ENCODE measurements around the gene THEM4.
"Not testable (repeated sequence)": the region's sequence is repeated elsewhere in the genome, so short reads cannot be mapped to it uniquely, and the experiment has no call there.

Gene THEM4

DNA sequence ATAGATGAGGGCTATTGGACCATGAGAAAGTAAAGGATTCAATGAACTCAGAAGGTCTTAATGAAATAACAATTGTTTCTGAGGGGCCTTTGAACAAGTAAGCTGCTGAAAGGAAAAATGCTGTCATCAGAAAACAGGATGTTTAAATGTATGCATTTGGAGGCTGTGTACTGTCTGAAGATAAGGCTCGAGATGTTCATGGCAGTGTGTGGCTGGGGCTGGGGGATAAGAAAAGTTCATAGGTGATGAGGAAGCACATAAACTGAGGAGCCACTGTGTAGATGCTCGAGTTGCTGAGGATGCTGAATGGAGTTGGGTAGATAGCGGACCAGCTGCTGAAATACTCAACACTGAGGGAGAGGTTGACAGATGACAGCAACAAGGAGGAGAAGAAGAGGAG lies 17.8 kb downstream of the THEM4 start:
- no peak for DNase-seq
- no peak for ATAC-seq
- Mint-ChIP-seq H3K27ac (peak overlapping the region; percentile 73), H3K4me3 (no peak overlapping the region), H3K27me3 (no peaks in the 10 kb centered on the region), H3K9me3 (no peaks in the 10 kb centered on the region), H3K36me3 (ENCODE audit: low read depth) (peaks cover 67% of the 10 kb centered on the region), H3K4me1 (peaks cover 24% of the 10 kb centered on the region)

DNA sequence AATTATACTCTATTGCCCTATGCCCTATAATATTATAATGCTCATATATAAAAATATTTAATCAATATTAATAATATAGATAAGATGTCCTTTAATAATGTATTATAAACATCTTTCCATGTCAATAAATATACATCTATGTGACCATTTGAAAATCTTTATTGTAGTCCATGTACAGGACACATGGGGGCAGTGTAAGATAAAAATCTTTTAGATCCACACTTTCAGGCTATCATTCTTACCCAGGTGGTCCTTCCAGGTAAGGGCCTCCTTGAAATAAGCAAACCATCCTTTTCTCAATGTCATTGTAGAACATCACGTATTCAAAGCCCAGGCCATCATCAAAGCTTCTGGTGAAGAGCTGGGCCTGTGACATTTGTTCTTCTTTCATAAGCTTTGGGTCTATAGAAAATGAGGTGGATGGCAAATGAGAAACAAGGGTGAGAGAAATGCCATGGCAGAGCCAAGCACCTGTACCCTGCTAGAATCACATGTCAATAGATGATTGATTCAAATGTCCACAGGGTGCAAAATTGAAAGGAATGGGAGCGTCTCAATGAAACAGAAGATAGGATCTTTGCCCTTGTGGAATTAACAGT lies 20.2 kb downstream of the THEM4 start:
- peaks cover 61% of the 10 kb centered on the region for H3K36me3 Mint-ChIP-seq (ENCODE audit: low read depth)
- no peak overlapping the region for H3K4me3 Mint-ChIP-seq
- DNase-seq = no peak

DNA sequence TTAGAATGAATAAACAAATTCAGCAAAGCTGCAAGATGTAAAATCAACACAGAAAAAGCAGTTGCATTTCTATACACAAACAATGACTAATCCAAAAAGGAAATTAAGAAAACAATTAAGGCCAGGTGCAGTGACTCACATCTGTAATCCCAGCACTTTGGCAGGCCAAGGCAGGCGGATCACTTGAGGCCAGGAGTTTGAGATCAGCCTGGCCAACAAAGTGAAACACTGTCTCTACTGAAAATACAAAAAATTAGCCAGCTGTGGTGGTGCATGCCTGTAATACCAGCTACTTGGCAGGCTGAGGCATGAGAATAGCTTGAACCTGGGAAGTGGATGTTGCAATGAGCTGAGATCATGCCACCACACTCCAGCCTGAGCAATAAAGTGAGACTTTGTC lies 22.3 kb downstream of the THEM4 start:
- Mint-ChIP-seq H3K27me3 (no peaks in the 10 kb centered on the region), H3K36me3 (ENCODE audit: low read depth) (peaks cover 50% of the 10 kb centered on the region), H3K4me3 (no peak overlapping the region), H3K27ac (no peak overlapping the region), H3K4me1 (peaks cover 13% of the 10 kb centered on the region), H3K9me3 (no peaks in the 10 kb centered on the region)
- no peak for DNase-seq
- no peak for ATAC-seq

More for the DNA sequence above, 20.2 kb downstream of the THEM4 start:
- H3K27ac Mint-ChIP-seq = peak overlapping the region; percentile 60
- peaks cover 24% of the 10 kb centered on the region for H3K4me1 Mint-ChIP-seq
- H3K9me3 Mint-ChIP-seq = no peaks in the 10 kb centered on the region
- no peaks in the 10 kb centered on the region for H3K27me3 Mint-ChIP-seq
- ATAC-seq = no peak

DNA sequence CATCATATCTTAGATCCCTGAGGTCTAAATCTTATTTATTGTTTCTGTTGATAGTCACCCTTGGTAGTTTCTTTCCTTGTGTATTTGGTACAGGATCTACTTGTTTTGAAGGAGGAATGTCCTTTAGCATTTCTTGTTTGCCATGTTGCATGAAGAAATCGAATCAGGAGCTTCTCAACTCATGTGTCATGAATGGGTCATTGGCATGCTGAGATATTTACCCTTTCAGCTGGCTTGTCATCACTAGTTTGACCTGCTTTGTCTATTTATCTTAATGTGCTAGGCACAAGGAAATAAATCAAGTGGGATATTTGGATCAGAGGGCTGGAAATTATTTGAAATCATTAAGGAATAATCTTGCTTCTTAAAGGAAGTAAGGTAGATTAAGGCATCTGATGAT lies 23.8 kb downstream of the THEM4 start:
- Mint-ChIP-seq H3K9me3 (no peaks in the 10 kb centered on the region), H3K4me3 (no peak overlapping the region), H3K27me3 (no peaks in the 10 kb centered on the region), H3K27ac (no peak overlapping the region), H3K4me1 (no peaks in the 10 kb centered on the region), H3K36me3 (ENCODE audit: low read depth) (peaks cover 37% of the 10 kb centered on the region)
- ATAC-seq = no peak
- no peak for DNase-seq

DNA sequence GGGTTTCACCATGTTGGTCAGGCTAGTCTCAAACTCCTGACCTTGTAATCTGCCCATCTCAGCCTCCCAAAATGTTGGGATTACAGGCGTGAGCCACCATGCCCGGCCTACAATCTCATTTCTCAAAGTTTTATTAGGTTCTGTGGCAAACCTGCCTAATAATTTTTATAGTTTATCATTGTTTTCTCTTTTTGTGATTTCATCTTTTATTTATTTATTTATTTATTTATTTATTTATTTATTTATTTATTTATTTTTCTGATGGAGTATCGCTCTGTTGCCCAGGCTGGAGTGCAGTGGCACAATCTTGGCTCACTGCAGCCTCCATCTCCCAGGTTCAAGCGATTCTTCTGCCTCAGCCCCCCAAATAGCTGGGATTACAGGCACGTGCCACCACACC lies 24.4 kb downstream of the THEM4 start:
- not testable (repeated sequence) for H3K9me3 Mint-ChIP-seq, H3K27me3 Mint-ChIP-seq, H3K27ac Mint-ChIP-seq, H3K4me3 Mint-ChIP-seq, ATAC-seq, H3K4me1 Mint-ChIP-seq, DNase-seq
- H3K36me3 Mint-ChIP-seq (ENCODE audit: low read depth) = peaks cover 37% of the 10 kb centered on the region

DNA sequence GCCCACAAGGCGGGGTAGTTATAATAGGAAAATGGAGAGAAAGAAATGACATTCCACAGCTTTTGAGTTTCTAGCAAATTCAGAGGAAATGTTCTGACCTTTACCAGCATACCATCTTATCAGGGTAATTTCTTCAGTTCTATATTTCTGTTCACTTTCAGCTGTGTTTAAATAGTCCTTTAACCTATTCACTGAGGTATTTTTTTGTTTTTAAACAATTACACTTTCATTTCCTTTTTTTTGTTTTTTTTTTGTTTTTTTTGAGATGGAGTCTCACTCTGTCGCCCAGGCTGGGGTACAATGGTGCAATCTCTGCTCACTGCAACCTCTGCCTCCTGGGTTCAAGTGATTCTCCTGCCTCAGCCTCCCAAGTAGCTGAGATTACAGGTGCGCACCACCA lies 24.9 kb downstream of the THEM4 start:
- ATAC-seq, H3K27ac Mint-ChIP-seq: not testable (repeated sequence)
- peaks cover 36% of the 10 kb centered on the region for H3K36me3 Mint-ChIP-seq (ENCODE audit: low read depth)

DNA sequence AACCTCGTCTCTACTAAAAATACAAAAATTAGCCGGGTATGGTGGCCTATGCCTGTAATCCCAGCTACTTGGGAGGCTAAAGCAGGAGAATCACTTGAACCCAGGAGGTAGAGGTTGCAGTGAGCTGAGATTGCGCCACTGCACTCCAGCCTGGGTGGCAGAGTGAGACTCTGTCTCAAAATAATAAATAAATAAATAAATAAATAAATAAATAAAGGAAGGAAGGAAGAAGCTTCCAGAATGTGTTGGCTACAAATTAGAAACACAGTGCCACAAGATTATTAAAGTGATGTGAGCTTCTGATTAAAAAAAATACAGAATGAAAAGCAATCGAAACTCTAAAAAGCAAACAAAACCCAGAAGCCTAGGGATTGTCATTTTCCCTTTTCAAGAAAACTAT lies 25.4 kb downstream of the THEM4 start:
- H3K9me3 Mint-ChIP-seq, DNase-seq, H3K27me3 Mint-ChIP-seq, H3K27ac Mint-ChIP-seq, H3K4me1 Mint-ChIP-seq, H3K4me3 Mint-ChIP-seq, ATAC-seq: not testable (repeated sequence)
- H3K36me3 Mint-ChIP-seq (ENCODE audit: low read depth) = peaks cover 31% of the 10 kb centered on the region

More for the DNA sequence above, 24.9 kb downstream of the THEM4 start:
- DNase-seq, H3K9me3 Mint-ChIP-seq, H3K4me1 Mint-ChIP-seq, H3K27me3 Mint-ChIP-seq, H3K4me3 Mint-ChIP-seq: not testable (repeated sequence)

DNA sequence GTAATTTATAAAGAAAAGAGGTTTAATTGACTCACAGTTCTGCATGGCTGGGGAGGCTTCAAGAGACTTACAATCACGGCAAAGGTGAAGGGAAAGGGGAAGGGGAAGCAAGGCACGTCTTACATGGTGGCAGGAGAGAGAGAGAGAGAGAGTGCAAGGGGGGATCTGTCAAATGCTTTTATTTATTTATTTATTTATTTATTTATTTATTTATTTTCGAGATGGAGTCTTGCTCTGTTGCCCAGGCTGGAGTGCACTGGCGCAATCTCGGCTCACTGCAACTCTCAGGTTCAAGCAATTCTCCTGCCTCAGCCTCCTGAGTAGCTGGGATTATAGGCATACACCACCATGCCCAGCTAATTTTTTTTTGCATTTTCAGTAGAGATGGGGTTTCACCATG lies 26.4 kb downstream of the THEM4 start:
- H3K4me1 Mint-ChIP-seq, ATAC-seq, H3K9me3 Mint-ChIP-seq, DNase-seq, H3K4me3 Mint-ChIP-seq, H3K27me3 Mint-ChIP-seq: not testable (repeated sequence)
- Mint-ChIP-seq H3K27ac (peak overlapping the region; percentile 26), H3K36me3 (ENCODE audit: low read depth) (peaks cover 26% of the 10 kb centered on the region)

DNA sequence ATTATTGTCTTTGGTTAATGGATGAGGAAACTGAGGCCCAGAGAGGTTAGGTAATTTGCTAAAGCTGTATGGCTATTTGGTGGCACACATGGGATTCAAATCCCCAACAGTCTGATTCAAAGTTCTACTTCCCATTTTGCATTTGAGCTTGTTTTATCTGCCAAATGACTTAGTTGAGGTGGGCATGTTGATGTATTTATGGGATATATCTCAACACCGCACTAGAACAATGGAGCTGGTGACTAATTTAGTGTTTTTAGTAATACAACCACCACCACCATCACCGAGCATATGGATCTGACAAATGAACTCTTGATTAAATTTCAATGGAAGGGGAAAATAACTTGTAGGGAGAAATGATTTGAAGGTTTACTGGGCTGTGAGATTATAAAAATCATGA lies 26.8 kb downstream of the THEM4 start:
- Mint-ChIP-seq H3K9me3 (no peaks in the 10 kb centered on the region), H3K27me3 (no peaks in the 10 kb centered on the region), H3K4me3 (no peak overlapping the region), H3K27ac (peak overlapping the region; percentile 26), H3K4me1 (no peaks in the 10 kb centered on the region), H3K36me3 (ENCODE audit: low read depth) (peaks cover 23% of the 10 kb centered on the region)
- ATAC-seq (no peak), DNase-seq (no peak)

DNA sequence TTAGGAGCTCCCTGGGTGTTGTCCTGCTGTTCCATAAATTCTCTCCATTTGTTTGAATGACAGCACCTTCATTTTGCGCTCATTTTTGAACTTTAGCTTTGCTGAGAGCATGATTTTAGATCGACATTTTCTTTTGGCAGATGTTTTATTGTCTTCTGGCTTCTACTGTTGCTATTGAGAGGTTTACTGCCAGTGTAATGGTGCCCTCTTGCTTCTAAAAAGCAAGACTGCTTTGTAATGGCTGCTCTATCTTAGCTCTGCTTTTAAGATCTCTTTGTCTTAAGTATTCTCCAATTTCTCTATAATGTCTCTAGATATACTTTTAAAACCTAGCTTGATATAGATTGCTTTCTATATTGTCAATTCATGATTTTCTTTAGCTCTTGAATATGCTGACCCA lies 27.8 kb downstream of the THEM4 start:
- H3K9me3 Mint-ChIP-seq = no peaks in the 10 kb centered on the region
- H3K36me3 Mint-ChIP-seq (ENCODE audit: low read depth) = peaks cover 19% of the 10 kb centered on the region
- DNase-seq = no peak
- no peak overlapping the region for H3K27ac Mint-ChIP-seq
- no peaks in the 10 kb centered on the region for H3K4me1 Mint-ChIP-seq
- no peak overlapping the region for H3K4me3 Mint-ChIP-seq
- H3K27me3 Mint-ChIP-seq = no peaks in the 10 kb centered on the region
- no peak for ATAC-seq

DNA sequence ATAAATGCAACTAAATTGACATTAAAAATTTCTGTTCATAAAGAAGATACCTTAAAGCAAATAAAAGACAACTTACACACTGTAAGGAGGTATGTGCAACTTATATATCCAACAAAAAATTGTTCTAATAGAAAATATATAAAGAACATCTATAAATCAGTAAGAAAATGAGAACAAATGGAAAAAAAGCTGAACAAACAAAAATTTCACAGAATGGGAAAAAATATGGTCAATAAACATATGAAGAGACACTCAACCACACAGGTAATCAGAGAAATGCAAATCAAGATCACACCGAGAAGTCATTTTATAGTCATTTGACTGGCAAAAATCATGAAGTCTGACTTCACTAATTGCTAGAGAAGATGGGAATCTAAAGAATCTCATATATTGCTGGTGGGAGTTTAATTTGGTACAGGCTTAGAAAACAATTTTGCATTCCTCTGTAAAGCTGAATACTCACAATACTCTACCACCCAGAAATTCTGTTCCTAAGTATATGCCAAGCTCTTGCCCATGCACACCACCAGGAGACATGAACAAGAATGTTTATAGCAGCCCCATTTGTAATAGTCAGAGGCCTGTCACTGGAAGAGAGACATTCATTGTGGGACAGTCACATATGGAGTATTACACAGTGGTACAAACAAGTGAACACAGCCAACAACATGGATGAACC lies 33.8 kb downstream of the THEM4 start:
- Mint-ChIP-seq H3K27ac (no peak overlapping the region), H3K9me3 (no peaks in the 10 kb centered on the region), H3K4me1 (peaks cover 13% of the 10 kb centered on the region), H3K4me3 (no peak overlapping the region), H3K36me3 (ENCODE audit: low read depth) (peaks cover 21% of the 10 kb centered on the region), H3K27me3 (no peaks in the 10 kb centered on the region)
- ATAC-seq (no peak), DNase-seq (no peak)

DNA sequence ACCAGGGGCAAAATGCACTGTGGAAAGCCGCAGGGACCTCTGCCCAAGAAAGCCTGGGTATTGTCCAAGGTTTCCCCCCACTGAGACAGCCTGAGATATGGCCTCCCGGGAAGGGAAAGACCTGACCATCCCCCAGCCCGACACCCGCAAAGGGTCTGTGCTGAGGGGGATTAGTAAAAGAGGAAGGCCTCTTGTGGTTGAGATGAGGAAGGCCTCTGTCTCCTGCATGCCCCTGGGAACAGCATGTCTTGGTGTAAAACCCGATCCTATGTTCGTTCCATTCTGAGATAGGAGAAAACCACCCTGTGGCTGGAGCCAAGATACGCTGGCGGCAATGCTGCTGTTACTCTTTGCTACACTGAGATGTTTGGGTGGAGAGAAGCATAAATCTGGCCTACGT lies 36.5 kb downstream of the THEM4 start:
- H3K27me3 Mint-ChIP-seq, H3K27ac Mint-ChIP-seq, H3K9me3 Mint-ChIP-seq, H3K4me3 Mint-ChIP-seq, ATAC-seq, DNase-seq: not testable (repeated sequence)
- H3K36me3 Mint-ChIP-seq (ENCODE audit: low read depth) = peaks cover 20% of the 10 kb centered on the region
- peaks cover 20% of the 10 kb centered on the region for H3K4me1 Mint-ChIP-seq

DNA sequence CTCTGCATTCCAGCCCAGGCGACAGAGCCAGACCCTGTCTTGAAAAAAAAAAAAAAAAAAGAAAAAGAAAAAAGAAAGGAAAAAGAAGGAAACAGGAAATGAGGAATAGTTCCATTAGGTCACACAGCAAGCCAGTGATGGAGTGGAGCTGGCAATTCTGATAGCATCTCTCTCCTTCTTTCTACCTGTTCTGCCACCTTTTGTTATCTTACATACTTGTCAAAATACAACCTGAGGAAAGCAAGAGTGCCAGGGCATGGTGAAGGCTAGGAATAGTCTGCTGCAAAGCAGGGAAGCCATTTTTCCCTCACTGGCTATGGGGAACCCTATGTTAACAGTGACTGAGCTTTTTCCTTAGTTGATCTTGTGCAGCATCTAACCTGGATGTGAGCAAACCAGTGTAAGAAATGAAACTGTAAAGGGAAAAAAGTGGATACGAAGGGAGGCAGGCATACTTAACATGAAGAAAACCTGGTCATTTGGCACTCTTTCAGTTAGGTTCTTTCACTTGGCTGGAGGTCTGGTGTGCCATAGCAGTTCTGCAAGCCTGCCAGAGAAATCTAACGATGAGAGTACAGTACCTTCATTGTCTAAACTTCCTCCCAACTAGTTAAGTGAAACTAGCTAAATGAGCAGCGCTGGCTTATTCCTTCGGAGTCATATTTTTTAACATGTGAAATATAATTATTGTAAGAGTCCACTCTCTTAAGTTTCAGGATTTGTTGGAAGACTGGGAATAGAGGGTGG lies 37.9 kb downstream of the THEM4 start:
- H3K27ac Mint-ChIP-seq = no peak overlapping the region
- H3K4me1 Mint-ChIP-seq = peaks cover 24% of the 10 kb centered on the region
- ATAC-seq (no peak), DNase-seq (no peak)
- no peaks in the 10 kb centered on the region for H3K9me3 Mint-ChIP-seq
- H3K36me3 Mint-ChIP-seq (ENCODE audit: low read depth) = peaks cover 17% of the 10 kb centered on the region
- H3K4me3 Mint-ChIP-seq = no peak overlapping the region
- no peaks in the 10 kb centered on the region for H3K27me3 Mint-ChIP-seq

DNA sequence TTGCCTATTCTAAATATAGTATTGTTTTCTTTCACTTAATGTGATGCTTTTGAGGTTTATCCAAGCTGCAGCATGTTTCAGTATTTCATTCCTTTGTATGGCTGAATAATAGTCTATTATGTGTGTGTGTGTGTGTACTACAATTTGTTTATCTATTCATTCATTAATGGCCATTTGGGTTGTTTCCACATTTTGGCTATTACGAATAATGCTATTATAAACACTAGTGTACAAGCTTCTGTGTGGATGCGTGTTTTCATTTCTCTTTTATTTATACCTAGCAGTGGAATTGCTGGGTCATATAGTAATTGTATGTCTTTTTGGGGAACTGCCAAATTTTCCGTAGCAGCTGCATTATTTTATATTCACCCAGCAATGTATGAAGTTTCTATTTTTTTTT lies 40.8 kb downstream of the THEM4 start:
- Mint-ChIP-seq H3K4me3 (no peak overlapping the region), H3K4me1 (peaks cover 10% of the 10 kb centered on the region), H3K27ac (no peak overlapping the region), H3K9me3 (no peaks in the 10 kb centered on the region), H3K27me3 (no peaks in the 10 kb centered on the region), H3K36me3 (ENCODE audit: low read depth) (peaks cover 4% of the 10 kb centered on the region)
- no peak for DNase-seq
- ATAC-seq = no peak

DNA sequence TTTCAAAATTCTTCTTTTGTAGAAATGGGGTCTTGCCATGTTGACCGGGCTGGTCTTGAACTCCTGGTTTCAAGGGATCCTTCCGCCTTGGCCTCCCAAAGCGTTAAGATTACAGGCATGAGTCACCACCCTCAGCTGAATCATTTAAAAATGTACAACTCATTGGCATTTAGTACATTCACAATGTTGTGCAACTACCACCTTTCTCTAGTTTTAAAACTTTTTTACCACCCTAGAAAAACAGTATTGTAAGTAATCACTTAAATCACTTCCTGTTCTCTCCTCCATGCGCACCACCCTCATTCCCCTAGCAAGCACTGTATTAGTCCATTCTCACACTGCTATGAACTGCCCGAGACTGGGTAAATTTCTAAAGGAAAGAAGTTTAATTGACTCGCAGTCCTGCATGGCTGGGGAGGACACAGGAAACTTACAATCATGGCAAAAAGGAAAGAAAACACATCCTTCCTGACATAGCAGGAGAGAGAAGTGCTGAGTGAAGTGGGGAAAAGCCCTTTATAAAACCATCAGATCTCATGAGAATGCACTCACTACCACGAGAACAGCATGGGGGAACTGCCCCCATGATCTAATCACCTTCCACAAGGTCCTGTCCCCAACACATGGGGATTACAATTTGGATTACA lies 41.4 kb downstream of the THEM4 start:
- DNase-seq (no peak), ATAC-seq (no peak)
- Mint-ChIP-seq H3K4me3 (no peak overlapping the region), H3K36me3 (ENCODE audit: low read depth) (no peaks in the 10 kb centered on the region), H3K9me3 (no peaks in the 10 kb centered on the region), H3K27ac (peak overlapping the region; percentile 29), H3K4me1 (peaks cover 10% of the 10 kb centered on the region), H3K27me3 (no peaks in the 10 kb centered on the region)
